Measurements from ENCODE around the gene MNAT1.
"Not testable (repeated sequence)": the region's sequence is repeated elsewhere in the genome, so short reads cannot be mapped to it uniquely, and the experiment has no call there.

Gene MNAT1

GRCh38 chr14:60744566-60744965, 10.0 kb downstream of the MNAT1 start:
- DNase-seq, result no peak

- peak; percentile 15 to 18 for DNase-seq
Measured at GRCh38 chr14:60753264-60754119, 18.9 kb downstream of the MNAT1 start.

GRCh38 chr14:60756847-60757246, 22.3 kb downstream of the MNAT1 start:
- no peak for DNase-seq

GRCh38 chr14:60757567-60758002, 23.0 kb downstream of the MNAT1 start:
- no peak for DNase-seq

GRCh38 chr14:60758885-60759284, 24.3 kb downstream of the MNAT1 start:
- DNase-seq, result no peak

GRCh38 chr14:60760209-60760608, 25.6 kb downstream of the MNAT1 start:
- no peak for DNase-seq

- no peak for DNase-seq
Measured at GRCh38 chr14:60760644-60761364, 26.2 kb downstream of the MNAT1 start.

GRCh38 chr14:60768602-60769001, 34.0 kb downstream of the MNAT1 start:
- no peak for DNase-seq

- no peak for DNase-seq
Measured at GRCh38 chr14:60771117-60771516, 36.6 kb downstream of the MNAT1 start.

- DNase-seq, result no peak
Measured at GRCh38 chr14:60773558-60773957, 39.0 kb downstream of the MNAT1 start.

GRCh38 chr14:60775296-60775695, 40.7 kb downstream of the MNAT1 start:
- DNase-seq, result no peak

GRCh38 chr14:60777856-60778578, 43.5 kb downstream of the MNAT1 start:
- DNase-seq, result no peak

- DNase-seq, result not testable (repeated sequence)
Measured at GRCh38 chr14:60779745-60780514, 45.4 kb downstream of the MNAT1 start.

GRCh38 chr14:60780558-60780957, 46.0 kb downstream of the MNAT1 start:
- DNase-seq, result not testable (repeated sequence)

- DNase-seq, result no peak
Measured at GRCh38 chr14:60786905-60787304, 52.3 kb downstream of the MNAT1 start.

GRCh38 chr14:60789656-60790055, 55.1 kb downstream of the MNAT1 start:
- no peak for DNase-seq

GRCh38 chr14:60790850-60791249, 56.3 kb downstream of the MNAT1 start:
- DNase-seq, result no peak

GRCh38 chr14:60796434-60796833, 61.9 kb downstream of the MNAT1 start:
- DNase-seq, result no peak

GRCh38 chr14:60800409-60800808, 65.8 kb downstream of the MNAT1 start:
- no peak for DNase-seq

- no peak for DNase-seq
Measured at GRCh38 chr14:60803871-60804270, 69.3 kb downstream of the MNAT1 start.

GRCh38 chr14:60805841-60806430, 71.4 kb downstream of the MNAT1 start:
- DNase-seq, result no peak

- DNase-seq, result no peak
Measured at GRCh38 chr14:60807247-60807646, 72.7 kb downstream of the MNAT1 start.

Data from activated CD4-positive, alpha-beta T cell treated with anti-CD3 and anti-CD28 coated beads, Interleukin-2, amount 50 U/mL, for 4 hours (primary cell).